HG03045 (cell line): ENCODE data around the gene ACTR5.

Experiments
- ATAC-seq: cut with Tn5 transposase; IDR thresholded peaks from one replicate; pipeline ENCODE4 v1.9.1; 2021; ENCODE audit warnings: mild to moderate bottlenecking, moderate library complexity; ENCODE audit not compliant: unreplicated experiment

The ACTR5 gene

DNA sequence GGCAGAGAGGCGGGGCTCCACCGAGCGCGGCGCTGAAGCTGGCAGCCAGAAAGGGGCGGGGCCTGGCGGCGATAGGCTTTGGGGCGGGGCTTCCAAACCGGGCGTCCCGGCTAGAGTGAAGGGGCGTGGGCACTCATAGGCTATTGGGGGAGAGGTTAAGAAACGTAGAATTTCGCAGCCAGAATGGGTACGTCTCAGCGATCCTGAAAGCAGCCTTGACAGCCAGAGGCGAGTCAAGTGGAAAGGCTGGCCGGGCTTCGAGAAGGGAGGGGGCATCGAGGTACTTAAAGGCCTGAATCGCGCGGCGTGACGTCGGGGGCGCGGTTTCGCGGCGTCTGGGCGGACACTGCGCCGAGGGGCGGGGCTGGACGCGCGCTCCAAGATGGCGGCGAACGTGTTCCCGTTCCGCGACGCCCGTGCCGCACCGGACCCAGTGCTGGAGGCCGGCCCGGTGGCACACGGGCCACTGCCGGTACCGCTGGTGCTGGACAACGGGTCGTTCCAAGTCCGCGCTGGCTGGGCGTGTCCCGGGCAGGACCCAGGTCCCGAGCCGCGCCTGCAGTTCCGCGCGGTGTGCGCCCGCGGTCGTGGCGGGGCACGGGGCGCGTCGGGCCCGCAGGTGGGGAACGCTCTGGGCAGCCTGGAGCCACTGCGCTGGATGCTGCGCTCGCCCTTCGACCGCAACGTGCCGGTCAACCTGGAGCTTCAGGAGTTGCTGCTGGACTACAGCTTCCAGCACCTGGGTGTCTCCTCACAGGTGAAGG, at the start of gene ACTR5:
ACTR5 (plus strand) TSS at position 364 of the 764 bp plus-strand sequence; CDS start at position 383, 19 bp downstream.
- peak; percentile 84 for ATAC-seq

DNA sequence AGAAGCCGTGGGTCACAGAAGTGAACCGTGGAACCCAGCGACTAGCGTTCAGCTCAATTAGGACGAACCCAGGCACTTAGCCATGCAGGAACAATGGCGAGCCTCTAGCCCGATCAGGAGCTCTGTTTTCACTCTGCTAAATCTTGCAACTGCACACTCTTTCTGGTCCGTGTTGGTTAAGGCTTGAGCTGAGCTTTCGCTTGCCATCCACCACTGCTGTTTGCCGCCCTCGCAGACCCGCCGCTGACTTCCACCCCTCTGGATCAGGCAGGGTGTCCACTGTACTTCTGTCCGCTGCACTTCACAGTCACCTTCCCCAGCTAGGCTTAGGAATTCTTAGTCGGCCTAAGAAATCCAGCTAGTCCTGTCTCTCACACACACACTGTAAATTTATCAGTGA, 49.7 kb upstream of the ACTR5 start:
- no peak for ATAC-seq

DNA sequence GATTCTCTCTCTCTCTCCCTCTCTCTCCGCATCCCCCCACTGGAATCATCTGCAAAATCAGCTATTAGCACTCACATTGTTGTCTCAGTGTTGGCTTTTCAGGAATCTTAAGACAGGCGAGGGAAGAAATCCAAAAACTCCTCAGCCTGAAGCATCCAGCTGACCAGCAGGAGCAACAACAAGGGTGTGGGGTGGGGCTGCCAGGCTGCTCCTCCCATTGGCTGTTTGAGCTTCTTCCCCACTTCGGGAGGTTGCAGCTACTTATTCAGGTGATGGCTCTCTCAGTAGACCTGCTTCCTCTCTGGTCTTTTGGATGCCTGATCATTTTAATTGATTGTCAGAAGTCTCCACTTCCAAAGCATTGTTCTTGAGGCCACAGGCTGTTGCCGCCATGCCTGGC, 48.1 kb upstream of the ACTR5 start:
- no peak for ATAC-seq

DNA sequence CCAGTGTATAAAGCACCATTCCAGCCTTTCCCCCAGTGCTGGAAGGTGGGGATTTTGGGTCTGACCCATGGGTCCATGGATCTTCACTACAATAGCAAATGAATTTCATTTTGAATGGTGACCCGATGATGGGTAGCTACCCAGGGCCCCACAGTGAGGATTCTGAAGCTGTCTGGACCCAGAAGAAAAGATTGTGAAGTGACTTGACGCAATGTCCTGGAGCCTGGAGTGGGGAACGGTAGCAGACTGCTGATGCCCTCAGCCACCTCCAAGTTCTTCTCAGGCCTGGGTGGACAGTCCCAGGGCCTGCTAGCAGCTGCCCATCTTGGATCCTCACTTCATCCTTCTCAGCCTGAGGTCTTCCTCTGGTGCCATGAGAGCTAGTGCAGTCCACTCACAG, 47.3 kb upstream of the ACTR5 start:
- ATAC-seq: no peak

DNA sequence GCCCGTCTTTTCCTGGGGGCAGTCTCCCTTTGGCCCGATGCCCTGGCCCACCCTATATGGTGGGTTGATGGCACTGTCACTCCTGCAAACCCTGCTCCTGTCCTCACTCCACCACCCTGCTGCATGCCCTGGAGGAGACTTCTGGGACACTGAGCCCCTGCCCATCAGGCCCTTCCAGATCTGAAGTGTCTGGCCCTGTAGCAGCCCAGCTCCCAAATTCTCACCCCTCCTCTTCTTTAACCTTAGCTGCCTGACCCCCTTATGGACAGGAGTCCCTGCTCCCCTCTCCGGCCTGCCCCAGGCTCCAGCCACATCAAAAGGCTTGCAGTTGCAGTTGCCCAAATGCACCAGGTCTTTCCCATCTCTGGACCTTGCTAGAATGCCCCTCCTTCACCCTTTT, 44.7 kb upstream of the ACTR5 start:
- ATAC-seq: no peak

DNA sequence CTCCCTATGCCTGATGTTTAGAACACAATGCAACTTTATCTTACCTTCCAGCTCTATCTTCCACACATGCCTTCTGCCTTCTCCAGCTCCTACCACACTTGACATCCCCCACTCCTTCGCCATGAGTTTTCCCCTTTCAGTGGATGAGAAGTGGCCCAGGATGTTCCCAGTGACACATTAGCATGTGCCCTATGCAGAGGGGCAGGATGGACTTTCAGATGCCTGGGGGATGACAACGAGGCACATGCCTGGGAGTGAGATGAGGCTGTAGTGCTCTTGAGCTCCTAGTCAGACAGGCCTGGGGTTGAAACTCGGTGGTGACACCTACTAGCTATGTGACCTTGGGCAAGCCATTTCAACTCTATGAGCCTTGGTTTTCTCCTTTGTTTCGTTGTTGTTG, 44.1 kb upstream of the ACTR5 start:
- no peak for ATAC-seq

DNA sequence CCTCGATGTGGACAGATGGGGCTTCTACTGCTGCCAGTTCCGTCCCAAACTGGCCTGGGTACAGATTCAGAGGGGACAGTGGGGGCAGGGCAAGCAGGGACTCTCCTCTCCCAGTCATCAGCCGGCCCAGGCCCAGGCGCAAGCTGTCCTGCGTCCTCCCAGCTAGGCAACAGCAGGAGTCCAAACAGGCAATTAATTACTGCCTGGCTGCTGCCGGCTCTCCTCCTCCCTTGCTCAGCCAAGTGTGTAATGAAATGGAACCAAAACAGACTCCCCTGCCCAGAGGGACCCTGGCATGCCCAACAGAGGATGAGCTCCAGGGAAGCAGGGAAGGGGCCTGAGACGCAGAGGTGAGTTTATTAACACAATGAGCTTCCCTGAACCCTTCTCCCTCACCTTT, 41.8 kb upstream of the ACTR5 start:
- no peak for ATAC-seq

DNA sequence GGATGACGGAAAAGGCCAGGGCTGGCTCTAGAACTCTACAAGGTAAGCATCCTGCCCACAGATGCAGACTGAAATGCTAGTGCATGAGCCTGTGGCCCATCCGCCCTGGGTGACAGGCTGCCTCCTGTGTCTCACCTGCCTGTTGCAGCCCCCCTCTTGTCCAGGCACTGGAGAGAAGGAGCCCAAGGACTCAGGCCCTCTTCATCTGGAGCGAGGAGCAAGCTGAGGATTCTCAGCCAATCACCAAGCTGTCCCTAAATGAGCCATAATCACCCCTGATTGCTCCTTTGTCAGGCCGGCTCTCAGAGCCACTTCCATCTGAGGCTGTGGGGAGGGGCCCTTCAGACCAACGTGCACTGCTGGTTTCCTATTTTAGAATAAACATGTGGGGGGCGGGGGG, 34.0 kb upstream of the ACTR5 start:
- ATAC-seq: no peak

DNA sequence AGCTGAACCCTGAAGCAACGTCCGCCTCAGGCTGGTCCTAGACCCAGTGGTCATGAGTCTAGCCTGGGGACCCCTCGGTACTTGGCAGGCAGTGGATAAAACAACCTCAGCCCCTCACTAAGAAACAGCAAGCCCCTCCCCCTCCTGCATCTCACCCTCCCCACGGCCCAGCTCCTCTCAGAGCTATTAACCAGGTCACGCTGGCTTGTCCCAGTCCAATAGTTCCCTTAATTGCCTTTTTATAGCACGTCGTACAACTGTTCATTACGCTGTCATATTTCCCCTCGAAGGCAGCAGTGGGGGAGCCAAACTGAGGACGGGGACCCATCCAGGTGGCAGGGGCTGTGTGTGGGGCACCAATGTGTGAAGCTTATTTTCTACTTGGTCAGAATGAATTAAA, 32.6 kb upstream of the ACTR5 start:
- no peak for ATAC-seq

DNA sequence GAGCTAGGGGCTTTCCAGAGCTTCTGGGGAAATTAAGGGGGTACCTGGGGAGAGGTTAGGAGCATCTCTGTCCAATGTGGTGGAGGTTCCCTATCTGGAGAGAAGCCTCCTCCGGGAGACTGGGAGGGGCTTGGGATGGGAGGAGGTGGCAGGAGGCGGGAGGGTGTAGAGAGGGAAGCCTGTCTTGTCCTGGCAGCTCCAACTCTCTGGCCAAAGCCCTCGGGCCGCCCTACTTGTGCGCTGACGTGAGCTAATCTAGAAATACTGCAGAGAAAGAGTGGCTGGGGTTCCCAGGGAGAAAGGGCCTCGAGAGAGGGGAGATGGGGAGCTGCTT, 25.6 kb upstream of the ACTR5 start:
- no peak for ATAC-seq

DNA sequence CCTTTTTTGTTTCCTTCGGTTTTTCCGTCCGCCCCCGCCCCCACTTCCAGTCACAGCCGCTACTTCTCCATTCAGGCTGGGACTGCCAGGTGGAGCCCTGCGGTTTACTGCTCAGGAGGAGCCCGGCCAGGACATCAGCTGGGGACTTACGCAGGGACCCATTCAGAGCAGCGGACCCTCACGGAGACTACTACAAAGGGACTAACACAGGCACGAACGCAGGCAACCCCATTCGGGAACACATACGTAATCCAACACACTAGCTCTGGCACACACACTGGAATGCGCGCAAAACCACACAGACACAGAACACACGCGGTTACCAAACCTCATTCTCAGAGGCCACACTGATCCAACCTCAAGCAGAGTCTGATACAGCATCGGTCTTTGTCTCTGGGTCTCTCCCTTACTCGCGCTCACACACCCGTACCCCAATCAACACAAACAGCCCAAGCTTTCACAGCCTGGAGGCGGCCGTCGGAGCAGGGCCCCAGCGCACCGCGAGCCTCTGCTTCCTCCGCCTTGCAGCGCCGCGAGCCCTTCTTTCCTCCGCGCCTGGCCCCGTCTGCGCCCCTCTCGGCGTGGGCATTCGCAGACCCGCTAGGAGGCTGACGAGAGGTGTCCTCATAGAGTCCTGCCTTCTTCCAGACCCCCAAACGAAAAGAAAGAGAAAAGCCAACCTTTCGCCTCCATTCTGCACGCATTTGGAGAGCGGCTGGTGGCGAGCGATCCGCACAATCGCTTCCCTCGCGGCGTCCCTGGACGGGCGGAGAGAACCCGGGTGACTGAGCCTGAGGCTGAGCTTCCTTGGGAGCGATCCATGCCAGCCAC, 25.0 kb upstream of the ACTR5 start:
- ATAC-seq: no peak

DNA sequence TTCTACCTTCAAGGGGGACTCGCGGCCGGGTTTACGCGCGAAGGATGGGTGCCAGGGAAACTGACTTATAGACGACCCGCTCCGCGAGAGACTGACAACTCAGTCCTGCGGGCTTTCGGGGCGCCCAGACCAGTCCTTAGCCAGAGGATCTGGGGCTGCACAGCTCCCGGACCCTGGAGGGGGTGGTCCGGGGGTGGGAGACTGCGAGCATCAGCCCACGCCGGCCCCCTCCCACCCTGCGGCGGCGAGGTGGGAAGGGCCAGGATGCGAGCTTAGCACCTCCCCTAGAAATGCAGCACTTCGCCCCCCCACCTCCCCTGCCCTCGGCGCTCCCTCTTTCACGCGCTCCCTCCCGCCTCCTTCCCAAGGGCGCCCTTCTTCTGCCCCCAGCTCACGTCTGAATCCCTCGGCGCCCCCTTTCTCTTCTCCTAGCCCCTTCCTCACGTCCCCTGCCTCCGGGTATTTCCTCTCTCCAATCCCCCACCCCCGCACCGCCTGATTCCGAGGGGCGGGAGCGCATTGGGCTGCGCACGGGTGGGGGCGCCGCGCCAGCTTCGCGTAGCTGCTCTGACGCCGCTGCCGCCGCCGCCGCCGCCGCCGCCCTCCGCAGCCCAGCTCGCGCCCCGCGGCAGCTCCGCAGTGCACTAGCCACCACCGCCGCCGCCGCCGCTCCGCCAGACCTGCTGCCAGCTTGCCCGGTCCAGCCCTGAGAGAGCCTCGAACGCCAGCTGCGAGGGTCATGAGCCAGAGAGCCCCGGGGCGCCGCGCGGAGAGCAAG, 24.2 kb upstream of the ACTR5 start, which contains the start of gene SLC32A1:
SLC32A1 (plus strand) TSS at position 639 of the 778 bp plus-strand sequence. CDS start 239 bp downstream, outside the sequence.
- ATAC-seq: no peak

DNA sequence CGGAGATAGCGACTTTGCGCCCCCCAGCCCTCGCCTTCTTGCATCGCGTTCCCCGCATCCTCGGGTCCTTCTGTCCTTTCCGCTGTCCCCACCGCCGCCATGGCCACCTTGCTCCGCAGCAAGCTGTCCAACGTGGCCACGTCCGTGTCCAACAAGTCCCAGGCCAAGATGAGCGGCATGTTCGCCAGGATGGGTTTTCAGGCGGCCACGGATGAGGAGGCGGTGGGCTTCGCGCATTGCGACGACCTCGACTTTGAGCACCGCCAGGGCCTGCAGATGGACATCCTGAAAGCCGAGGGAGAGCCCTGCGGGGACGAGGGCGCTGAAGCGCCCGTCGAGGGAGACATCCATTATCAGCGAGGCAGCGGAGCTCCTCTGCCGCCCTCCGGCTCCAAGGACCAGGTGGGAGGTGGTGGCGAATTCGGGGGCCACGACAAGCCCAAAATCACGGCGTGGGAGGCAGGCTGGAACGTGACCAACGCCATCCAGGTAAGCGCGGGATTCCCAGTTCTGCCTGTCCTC, 23.6 kb upstream of the ACTR5 start:
- ATAC-seq: no peak

DNA sequence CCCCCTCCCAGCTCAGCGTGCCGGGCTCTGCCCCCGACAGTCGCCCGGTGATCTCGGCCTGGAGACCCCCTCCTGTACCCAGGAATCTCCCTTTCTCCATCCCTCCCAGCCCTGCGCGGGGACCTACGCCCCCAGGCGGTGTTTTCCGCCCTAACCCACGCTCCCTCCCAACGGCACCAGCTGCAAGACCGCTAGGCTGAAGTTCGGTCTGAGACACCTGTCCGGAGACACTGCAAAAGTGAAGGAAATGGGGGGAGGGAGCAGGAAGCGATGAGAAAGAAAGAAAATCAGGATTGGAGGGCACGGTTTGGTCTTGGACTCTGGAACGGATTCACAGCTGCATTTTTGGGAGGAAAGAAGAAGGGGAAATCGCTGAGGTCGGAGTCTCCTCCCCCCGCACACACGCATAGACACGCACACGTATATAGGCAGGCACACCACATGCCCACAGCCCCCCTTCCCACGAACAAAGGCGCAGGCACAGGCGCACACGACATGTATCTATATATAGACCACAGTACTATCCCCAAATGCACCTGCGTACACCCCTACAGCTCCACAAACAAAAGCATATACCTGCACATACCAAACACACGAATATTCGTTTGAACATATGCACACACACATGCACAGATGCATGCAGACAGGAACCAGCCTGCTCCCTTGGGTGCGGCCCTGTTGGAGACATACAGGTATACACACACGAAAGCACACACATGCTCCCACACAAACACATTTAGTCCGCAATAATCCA, 22.9 kb upstream of the ACTR5 start:
- ATAC-seq: no peak

DNA sequence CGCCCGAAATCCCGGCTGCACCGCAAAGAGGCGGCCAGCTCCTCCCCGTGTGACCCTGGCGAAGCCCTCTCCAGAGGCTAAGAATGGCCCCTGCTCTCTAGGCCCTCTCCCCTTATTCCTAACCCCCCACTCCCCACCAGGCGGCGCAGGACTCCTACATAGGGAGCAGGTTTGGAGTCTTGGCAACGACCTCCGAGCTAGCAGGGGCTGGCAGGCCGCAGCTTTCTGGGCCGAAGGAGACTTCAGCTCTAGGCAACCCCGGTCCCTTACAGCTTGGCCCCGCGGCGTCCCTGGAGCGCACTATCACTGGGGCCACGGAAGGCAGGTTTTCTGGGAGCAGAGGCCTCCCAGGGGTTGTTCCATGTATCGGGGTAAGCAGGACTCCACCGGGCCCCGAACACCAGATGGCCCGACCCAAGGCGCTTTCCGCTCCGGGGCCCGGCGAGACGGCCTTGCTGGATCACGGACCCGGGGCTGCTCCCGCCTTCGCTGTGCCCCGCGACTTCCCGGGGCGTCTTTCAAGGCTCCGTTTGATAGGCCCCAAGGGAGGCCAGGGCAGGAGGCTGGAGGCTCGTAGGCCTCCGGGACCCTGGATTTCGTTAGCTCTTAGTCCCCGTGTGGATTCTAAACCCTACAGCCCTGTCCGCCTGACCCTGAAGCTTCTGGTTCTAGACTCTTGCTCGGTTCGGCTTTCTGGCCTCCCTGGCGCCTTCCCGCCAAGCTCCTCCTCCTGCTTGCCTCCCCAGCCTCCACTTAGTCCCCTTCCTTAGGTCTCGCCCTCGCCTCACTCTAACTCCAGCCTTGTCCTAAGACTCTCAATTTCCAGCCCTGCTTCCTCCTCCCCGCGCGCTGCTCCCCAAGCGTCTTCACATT, 22.1 kb upstream of the ACTR5 start:
- no peak for ATAC-seq

DNA sequence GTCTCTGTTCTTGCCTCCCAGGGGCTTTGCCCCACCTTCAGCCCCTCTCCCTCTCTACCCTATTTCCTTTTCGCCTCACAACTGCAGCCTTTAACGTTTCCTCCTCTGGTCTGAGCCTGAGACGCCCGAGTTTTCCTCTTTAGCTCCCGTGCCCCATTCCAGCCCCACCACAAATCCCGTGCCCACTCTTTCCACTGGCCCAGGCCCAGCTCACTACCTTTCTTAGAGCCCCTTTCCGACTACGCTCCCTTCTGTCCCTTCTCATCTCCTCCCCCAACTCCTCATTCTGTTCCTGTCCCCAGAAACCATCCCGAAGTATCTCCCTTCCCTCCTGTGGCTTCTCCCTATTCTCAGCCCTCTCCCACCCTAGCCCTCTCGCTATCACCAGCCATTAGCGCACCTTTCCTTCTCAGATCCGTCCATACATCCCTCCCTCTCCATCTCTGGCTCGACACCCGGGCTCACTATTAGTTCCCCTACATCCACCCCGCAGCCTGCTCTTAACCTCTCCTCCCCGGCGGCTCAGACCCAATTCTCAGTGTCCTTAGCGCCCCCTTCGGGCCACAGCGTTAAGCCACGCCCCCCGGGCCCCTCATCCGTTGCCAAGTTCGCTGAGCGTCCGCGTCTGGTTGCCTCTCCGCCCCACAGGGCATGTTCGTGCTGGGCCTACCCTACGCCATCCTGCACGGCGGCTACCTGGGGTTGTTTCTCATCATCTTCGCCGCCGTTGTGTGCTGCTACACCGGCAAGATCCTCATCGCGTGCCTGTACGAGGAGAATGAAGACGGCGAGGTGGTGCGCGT, 21.3 kb upstream of the ACTR5 start:
- no peak for ATAC-seq

DNA sequence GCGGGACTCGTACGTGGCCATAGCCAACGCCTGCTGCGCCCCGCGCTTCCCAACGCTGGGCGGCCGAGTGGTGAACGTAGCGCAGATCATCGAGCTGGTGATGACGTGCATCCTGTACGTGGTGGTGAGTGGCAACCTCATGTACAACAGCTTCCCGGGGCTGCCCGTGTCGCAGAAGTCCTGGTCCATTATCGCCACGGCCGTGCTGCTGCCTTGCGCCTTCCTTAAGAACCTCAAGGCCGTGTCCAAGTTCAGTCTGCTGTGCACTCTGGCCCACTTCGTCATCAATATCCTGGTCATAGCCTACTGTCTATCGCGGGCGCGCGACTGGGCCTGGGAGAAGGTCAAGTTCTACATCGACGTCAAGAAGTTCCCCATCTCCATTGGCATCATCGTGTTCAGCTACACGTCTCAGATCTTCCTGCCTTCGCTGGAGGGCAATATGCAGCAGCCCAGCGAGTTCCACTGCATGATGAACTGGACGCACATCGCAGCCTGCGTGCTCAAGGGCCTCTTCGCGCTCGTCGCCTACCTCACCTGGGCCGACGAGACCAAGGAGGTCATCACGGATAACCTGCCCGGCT, 20.6 kb upstream of the ACTR5 start:
- ATAC-seq: no peak

DNA sequence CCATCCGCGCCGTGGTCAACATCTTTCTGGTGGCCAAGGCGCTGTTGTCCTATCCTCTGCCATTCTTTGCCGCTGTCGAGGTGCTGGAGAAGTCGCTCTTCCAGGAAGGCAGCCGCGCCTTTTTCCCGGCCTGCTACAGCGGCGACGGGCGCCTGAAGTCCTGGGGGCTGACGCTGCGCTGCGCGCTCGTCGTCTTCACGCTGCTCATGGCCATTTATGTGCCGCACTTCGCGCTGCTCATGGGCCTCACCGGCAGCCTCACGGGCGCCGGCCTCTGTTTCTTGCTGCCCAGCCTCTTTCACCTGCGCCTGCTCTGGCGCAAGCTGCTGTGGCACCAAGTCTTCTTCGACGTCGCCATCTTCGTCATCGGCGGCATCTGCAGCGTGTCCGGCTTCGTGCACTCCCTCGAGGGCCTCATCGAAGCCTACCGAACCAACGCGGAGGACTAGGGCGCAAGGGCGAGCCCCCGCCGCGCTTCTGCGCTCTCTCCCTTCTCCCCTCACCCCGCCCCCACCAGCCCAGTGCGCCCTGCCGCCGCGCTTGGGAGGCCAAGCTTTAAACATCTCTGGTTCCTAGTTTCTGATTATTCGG, 20.0 kb upstream of the ACTR5 start:
- no peak for ATAC-seq
